Activated CD8-positive, alpha-beta memory T cell treated with anti-CD3 and anti-CD28 coated beads, Interleukin-2, amount 50 U/mL, for 24 hours (primary cell): ENCODE results near the gene CIART.
A peak's percentile ranks its signal among the peaks of the same experiment; 100 is the strongest.
"Not testable (repeated sequence)": the region's sequence is repeated elsewhere in the genome, so short reads cannot be mapped to it uniquely, and the experiment has no call there.

Source experiments
- DNase-seq: peaks from one replicate; pipeline ENCODE4 v3.0.0-alpha.2; 2020; ENCODE audit errors: extremely low read depth

CIART gene, protein sequence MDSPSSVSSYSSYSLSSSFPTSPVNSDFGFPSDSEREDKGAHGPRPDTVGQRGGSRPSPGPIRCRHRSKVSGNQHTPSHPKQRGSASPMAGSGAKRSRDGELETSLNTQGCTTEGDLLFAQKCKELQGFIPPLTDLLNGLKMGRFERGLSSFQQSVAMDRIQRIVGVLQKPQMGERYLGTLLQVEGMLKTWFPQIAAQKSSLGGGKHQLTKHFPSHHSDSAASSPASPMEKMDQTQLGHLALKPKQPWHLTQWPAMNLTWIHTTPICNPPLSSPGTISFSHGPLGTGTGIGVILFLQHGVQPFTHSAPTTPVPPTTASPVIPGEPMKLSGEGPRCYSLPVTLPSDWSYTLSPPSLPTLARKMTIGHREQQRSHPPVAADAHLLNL

DNA sequence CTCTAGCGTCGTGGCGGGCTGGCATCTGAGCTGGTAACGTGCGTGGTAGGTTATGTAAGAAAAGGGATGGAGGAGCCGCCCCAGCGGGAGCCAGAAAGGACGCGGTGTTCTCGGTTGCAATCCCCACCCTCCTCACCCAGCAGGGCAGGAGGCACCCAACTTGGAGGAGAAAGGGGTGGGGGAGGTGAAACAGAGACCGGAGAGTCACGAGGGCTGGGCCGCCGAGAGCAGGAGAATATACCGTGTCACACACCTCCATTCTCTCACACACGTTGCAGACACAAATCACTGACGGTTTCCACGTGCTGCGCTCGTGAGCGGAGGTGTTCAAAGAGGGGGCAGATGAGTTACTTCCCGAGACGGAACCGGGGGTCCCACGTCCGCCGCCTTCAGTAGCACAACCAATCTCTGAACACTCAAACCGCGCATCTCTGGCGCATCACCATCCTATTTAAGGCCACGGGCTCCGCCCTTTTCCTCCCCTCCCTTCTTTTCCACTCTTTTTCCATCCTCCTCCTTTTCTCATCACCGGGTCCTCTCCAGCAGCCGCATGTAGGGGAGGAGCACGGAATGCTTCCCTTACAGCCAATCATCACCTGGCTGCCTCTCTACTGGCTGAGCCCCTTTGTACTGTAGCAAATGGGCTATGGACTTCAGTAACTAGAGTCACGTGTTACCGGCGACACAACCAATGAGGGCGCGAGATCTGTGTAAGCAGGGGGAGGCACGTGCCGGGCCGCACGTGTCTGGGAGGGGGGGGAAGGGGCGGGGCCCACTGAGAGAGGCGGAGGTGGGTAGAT lies at the start of gene CIART:
Gene CIART, plus strand, starts transcription at position 797 of the 800 bp plus-strand sequence. CDS start 714 bp downstream, outside the sequence.
- peak; percentile 34 for DNase-seq

DNA sequence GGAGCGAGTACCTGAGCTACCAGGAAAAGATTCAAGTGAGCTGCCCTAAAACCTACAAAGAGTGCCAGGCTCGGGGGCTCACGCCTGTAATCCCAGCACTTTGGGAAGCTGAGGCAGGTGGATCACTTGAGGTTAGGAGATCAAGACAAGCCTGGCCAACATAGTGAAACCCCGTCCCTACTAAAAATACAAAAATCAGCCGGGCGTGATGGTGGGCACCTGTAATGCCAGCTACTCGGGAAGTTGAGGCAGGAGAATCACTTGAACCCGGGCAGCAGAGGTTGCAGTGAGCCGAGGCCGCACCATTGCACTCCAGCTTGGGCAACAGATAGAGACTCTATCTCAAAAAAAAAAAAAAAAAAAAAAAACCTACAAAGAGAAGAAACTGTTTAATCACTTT lies 49.4 kb upstream of the CIART start:
- DNase-seq: not testable (repeated sequence)

DNA sequence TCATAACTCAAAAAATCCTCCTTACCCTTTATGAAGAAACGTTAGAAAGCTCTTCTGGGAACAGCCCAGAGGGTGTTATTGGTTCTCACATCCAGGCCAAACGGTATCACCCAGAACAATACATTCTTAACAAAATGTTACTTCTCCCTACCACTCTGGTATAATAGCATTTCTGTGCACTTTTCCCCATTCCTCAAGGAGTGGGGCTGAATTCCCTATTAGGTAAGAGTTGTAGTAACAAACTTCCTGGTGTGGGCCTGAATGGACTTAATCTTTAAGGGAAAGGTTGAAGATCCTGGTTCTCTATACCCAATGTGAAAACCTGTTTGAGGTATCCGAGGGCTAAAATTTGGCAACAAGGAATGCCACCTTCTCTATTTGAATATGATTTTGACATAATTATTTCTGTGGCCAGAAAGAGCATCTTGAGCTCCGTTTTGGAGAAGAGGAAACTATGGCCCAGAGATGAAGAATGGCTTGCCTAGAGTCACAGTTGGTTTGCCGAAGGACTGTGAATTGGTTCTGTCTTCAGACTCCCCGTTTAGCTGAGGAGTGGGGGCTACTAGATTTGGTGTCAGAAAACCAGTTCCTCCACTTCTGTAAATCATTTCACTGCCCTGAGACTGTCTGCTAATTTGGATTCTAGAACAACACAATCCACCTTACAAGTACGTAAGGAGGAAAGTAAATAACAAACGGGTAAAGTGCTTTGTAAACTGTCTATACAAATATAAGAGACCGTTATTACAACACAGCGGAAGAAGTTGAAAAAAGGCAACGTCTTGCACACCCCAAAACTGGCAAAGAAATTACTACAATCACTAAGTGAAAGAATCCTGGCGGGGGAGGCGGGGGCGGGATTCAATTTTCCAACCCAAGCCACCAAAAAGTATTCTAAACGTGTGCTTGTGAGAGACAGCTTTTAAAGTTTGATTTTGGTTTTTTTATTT lies 48.7 kb upstream of the CIART start:
- DNase-seq: no peak

DNA sequence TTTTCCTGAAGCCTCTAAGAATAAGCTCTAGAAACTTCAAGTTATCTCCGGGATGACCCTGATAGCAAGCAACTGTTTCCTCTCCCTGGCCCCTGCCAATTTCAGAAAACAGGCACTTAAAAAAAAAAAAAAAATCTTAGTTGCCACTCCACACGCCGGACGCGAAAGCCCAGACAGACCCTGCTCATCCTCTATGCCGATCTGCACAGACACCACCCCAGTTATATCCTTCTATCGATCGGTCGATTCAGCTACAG lies 48.1 kb upstream of the CIART start:
- no peak for DNase-seq

DNA sequence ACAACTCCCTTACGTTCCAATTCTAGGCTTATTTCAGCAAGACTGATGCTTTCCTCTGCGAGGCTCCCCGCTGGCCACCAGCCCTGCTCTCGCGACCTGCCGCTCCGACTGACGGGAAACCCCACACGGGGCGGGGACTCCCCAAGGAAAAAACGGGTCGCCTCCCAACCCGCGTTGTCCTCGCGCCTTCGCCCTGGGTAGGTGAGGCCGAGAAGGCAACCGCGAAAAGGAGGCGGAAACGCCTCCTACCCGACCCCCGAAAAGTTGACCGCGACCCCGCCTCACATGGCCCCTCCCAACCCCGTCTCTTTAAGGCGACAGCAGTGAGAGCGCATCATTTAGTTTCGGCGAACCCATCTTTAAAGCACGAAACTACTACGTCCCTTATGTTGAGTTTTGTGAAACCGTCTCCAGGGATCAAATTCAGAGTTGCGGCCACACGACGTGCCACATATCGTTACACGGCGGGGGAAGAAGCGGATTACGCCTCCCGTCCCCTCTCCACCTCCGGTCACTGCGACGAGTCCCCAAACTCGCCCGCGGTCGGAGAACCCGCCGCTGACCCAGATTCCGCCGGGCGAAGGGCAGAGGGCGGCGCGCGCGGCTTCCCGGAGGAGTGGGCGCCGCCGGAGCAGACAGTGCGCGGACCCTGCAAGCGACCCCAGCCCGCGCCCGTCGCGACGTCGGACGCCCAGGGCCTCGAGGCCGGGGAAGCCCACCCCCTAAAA lies 47.6 kb upstream of the CIART start:
- DNase-seq: peak; percentile 67

DNA sequence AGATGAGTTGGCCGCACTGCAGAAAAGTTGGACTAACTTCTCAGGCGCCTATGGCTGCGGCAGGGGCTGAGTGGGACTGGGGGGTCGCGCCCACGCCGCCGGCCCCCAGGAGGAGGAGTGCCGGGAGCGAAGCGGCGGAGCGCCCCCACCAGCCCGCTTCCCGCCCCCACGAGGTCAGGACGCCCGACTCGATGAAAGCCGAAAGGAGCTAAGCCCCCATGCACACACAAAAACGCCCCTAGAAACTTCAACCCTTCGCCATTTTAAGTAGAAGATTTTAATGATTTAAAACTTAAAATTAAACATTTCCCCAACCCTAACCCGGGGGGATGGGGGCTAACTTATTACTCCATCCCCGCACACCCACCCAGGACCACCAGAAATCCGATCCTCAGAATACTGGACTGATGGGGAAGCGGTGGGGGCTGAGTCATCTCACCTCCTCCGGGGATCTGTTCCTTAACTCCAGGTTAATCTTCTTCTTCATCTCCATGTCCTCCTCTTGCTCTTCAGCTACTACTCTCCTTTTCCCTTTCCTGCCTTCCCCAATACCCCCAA lies 47.0 kb upstream of the CIART start:
- no peak for DNase-seq

DNA sequence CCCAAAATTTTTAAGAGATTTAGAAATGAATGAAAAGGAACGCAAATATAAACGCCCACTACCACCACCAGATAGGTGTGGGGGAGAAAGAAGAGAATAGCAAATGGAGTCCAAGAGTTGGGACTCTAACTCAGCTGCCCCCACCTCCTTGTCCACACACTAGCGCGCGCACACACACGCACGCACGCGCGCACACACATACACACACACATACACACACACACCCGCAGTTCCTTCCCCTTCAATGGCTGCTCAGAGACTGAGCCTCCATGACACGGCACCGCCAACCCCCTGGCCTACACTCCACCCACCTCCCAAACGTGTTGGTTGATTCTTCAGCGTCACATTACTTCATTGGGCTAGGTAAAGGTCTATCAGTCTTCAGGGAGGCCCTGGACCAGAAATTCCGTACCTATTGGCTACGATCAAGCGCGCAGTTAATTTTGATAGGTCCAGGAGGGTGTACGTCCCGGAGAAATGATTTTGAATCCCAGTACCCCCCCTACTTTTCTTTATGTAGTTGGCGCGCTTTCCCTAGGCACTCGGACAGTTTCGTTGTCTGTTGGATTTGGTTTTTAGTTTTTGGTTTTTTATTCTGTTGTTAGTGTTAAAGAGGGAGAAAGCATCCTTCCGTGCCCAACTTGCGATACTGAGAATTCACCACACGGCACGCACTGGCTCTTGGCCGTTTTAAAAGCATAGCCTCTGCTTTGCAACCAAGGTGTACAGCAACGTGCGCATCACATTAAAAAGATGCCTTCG lies 46.3 kb upstream of the CIART start, which contains the start of gene ANP32E:
Gene ANP32E, minus strand, starts transcription at position 261 of the 762 bp plus-strand sequence. CDS start 326 bp downstream, outside the sequence.
- DNase-seq: peak; percentile 88

DNA sequence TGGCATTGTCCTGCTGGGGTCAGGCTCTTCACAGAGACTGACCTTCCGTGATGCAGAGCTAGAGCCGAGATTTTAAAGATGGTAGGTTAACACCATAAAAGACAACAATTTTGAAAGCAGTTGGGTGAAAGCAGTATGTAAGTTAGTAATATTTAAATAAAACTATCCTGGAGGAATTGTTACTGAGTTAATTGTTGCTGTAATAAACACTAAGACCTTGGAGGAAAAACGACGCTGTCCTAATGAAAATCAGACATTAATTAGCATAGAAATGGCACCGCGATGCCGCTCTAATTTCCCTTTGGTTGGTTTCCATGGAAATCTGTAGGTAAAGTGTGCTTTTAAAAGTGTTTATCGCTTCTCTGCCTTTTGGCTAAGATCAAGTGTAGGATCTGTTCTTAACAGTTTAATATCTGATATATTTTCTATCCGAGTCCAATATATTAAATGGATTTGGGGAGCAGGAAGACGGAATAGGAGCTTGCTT lies 45.7 kb upstream of the CIART start:
- DNase-seq: no peak

DNA sequence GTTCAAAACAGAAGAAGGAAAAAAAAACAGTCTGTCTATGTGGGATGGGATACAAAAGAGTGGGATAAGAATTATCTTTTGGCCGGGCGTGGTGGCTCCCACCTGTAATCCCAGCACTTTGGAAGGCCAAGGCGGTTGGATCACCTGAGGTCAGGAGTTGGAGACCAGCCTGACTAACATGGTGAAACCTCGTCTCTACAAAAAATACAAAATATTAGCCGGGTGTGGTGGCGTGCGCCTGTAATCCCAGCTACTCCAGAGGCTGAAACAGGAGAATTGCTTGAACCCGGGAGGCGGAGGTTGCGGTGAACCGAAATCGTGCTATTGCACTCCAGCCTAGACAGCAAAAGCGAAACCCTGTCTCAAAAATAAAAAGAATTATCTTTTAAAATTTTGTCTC lies 45.2 kb upstream of the CIART start:
- not testable (repeated sequence) for DNase-seq

DNA sequence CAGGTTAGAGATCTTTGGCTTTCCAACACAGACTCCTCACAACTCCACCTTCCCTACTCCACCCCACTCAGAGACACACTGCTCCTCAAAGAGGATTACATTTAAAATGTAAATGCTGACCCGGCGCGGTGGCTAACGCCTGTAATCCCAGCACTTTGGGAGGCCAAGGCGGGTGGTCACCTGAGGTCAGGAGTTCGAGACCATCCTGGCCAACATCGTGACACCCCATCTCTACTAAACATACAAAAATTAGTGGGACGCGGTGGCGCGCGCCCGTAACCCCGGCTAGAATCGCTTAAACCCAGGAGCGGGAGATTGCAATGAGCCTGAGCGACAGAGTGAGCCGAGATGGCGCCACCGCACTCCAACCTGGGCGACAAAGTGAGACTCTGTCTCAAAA lies 44.6 kb upstream of the CIART start:
- no peak for DNase-seq

DNA sequence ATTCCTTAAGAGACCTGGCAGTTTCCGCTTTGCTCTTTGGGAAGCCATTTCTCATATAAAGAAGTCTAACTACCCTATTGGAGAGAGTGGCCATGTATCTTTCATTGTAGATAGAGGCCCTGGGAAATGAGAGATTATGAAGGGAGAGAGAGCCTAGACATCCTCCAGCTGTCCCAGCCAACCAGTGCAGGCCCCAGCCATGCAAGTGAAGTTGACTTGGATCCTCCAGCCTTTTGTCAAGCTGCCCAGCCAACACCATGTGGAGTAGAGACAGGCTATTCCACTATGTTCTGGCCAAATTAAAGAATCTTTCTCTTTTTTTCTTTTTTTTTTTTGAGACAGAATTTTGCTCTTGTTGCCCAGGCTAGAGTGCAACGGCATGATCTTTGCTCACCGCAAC lies 39.4 kb upstream of the CIART start:
- no peak for DNase-seq

DNA sequence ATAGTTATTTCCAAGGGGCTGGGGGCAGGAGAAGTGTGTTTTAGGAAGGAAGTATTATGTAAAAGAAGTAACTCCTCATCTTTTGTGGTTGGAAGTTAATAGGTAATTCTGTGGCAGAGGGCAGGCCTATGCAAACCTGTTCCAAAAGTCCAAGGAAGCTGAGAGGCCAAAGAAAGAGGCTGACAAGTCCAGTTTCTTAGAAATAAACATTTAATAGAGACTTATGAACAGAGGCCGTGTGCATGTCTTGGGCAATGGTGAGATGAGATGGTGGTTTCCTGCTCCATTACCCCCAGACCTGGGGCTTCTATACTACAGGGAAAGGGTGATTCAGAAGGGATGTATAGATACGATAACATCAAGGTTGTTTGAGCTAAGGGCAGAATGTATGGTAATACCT lies 32.4 kb upstream of the CIART start:
- DNase-seq: no peak

DNA sequence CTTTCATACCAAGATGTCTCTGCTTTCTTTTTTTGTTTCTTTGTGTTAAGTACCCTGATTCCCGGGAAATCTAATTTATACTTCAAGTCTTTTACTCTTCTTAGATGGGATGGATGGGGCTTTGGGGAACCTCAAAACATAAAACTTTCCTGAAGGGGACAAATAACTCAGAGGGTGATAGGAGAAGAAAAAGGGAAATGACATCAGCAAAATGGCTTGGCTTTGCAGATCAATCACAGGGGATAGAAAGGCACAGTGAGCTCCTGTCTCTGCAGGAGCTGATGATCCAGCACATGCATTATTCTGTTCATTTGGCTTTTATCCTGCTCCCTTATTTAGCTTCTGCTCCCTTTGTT lies 26.2 kb upstream of the CIART start:
- no peak for DNase-seq

DNA sequence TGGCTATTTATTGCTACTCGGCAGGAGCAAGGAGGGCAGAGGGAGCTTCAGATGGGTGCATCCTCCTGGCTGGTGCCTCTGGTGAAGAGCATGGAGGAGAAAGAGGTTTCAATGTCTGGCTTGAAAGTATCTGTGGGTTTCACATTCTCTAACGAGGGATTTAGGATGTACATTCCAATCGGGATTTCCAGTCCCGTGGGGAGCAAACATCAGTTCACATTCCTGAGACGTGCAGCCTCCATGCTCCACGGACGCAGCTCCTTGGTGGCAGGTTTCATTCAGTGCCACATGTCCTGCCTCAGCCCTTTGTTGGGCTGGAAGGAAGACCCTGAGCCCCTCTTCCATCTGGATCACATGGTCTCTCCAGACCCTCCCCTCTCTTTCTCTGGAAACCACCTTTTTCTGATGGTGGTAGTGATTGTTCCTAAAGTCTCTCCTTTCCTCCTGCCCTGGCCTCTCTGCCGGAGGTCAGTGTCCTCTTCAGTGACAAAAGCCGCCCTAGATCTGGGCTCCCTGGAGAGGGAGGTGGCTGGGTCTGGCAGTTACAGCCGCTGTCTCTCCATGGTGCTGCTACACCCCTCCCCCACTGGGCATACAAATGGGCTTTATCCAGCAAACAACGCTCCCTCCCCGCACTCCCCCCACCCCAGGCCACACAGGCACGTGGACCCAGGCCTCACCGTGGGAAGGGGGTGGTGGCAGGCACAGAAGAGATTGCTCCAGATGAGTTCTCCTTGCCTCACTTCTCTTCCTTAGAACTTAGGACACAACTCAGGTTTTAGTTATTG lies 25.6 kb upstream of the CIART start:
- DNase-seq: no peak

DNA sequence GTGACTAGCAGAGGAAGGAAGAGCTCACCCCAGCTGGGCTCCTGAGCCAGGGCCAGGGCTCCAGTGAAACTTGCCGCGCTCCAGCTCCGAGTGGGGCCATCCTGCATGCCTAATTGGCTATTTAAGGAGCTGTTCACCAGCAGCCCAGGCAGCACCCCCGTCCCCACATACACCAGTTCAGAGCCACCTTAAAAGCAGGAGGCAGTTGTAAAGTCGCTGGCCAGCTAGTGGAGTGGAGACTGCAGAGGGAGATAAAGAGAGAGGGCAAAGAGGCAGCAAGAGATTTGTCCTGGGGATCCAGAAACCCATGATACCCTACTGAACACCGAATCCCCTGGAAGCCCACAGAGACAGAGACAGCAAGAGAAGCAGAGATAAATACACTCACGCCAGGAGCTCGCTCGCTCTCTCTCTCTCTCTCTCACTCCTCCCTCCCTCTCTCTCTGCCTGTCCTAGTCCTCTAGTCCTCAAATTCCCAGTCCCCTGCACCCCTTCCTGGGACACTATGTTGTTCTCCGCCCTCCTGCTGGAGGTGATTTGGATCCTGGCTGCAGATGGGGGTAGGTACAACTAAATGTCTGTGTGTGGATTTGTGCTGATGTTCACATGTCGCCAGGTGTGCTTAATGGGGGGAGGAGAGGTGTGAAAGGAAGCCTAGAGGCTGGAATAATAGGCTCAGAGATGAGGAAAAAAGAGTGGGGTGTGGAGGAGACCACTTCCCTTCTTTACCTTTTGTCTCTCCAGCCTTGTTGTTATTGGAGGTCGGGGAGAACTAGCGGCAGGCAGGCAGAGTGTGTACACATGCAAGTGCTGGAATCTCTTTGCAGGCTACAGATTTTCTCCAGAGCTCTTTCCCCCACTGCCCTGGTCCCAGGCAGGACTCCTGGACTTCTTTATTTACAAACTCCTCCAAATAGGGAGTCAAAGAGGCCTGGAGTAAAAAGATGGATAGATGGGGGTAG lies 24.4 kb upstream of the CIART start, which contains the start of gene CA14:
Gene CA14, plus strand, starts transcription at position 151 of the 962 bp plus-strand sequence. Its CDS starts 355 bp downstream, at position 506.
- no peak for DNase-seq

DNA sequence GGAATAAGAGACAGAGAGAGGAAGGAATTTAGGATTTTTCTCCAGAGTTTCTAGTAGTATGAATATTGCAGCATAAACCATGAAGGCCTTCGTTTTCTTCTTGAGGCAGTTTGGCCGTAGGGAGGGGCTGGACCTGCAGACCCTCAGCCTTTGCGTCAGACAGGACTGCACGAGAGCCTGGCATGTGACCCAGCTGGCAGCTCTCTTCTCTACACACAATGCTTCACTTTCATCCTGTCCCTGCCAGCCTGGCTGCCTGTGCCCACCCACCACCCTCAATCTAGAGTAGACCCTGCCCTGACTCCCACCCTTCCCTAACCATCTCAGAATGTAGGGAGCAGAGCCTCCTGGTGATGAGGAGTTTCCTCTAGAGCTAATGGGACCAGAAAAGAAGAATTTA lies 23.1 kb upstream of the CIART start:
- DNase-seq: no peak

DNA sequence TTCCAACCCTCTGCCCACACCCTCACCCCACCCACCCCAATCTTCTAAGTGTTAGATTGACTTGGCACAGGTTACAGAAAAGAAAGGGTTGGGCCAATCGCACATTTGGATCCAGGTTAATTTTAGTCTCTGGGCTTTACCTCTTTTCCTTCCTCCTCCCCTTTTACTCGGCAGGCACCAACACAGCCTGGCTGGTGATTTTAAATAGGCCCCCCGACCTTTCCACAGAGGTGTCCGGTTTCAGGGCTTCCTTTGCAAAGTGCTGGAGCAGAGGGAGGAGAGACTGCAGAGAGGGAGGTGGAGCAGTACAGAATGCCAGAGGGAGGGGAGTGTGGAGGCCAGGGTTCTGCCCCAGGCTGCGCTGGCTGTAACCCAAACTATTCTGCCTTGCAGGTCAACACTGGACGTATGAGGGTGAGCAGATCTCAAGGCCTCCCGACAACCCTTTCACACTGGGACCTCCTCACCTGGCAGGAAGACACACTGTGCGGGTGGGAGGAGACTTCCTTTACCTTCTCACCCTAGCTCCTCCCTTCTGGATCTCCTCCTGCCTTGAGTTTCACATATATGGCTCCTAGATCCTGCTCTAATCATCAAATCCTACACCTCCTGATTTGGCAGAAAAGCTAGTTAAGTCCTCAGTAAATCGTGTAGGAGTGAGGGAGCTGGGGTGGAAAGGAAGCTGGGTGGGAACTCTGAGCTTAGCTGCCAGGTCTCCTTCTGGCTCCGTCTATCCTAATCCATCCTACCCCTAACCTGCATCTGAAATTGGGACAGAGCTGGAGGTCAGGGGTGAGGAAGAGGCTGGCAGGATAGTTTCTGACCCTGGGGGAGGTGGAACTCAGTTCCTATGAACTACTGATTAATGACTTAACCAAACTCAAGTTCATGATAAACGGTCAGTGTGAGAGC lies 22.3 kb upstream of the CIART start:
- DNase-seq: no peak
